ENCODE results near the gene ZFYVE21.

The ZFYVE21 gene

GRCh38 chr14:103692871-103693270 is 22.7 kb upstream of the ZFYVE21 start:
- DNase-seq, result no peak

- DNase-seq, result no peak
Observed at GRCh38 chr14:103693515-103693914, 22.1 kb upstream of the ZFYVE21 start.

- DNase-seq, result no peak
Observed at GRCh38 chr14:103694572-103695026, 21.0 kb upstream of the ZFYVE21 start.

- no peak for DNase-seq
Observed at GRCh38 chr14:103695296-103696069, 20.1 kb upstream of the ZFYVE21 start.

- no peak for DNase-seq
Observed at GRCh38 chr14:103696070-103696402, 19.6 kb upstream of the ZFYVE21 start.

GRCh38 chr14:103696466-103697071 is 19.0 kb upstream of the ZFYVE21 start:
- no peak for DNase-seq

- DNase-seq, result no peak
Observed at GRCh38 chr14:103697206-103697602, 18.4 kb upstream of the ZFYVE21 start.

- DNase-seq, result no peak
Observed at GRCh38 chr14:103697603-103698379, 17.8 kb upstream of the ZFYVE21 start.

- DNase-seq, result no peak
Observed at GRCh38 chr14:103698380-103699260, 17.0 kb upstream of the ZFYVE21 start.

- no peak for DNase-seq
Observed at GRCh38 chr14:103699261-103699661, 16.3 kb upstream of the ZFYVE21 start.

GRCh38 chr14:103699901-103700752 is 15.5 kb upstream of the ZFYVE21 start:
- DNase-seq, result no peak

GRCh38 chr14:103700753-103701490 is 14.7 kb upstream of the ZFYVE21 start:
- DNase-seq, result no peak

GRCh38 chr14:103702095-103702494 is 13.5 kb upstream of the ZFYVE21 start:
- DNase-seq, result no peak

- DNase-seq, result no peak
Observed at GRCh38 chr14:103702497-103703432, 12.8 kb upstream of the ZFYVE21 start.

GRCh38 chr14:103703433-103704385 is 11.9 kb upstream of the ZFYVE21 start:
- no peak for DNase-seq

- DNase-seq, result no peak
Observed at GRCh38 chr14:103704708-103705107, 10.9 kb upstream of the ZFYVE21 start.

- DNase-seq, result no peak
Observed at GRCh38 chr14:103705118-103705503, 10.5 kb upstream of the ZFYVE21 start.

- DNase-seq, result no peak
Observed at GRCh38 chr14:103705504-103706284, 9.9 kb upstream of the ZFYVE21 start.
